NCI-H345 (cell line): ENCODE data around the gene APLP1.

Source experiments
- DNase-seq: peaks from one replicate; lab custom pipeline; 2025; lab: John Stamatoyannopoulos, UW

Gene APLP1

GRCh38 chr19:35852029-35852780 is 16.2 kb upstream of the APLP1 start, which contains the start of gene NPHS1:
TSS of gene NPHS1 (minus strand) at chr19:35852504. CDS start at chr19:35851837, 667 bp downstream.
- no peak for DNase-seq

DNA sequence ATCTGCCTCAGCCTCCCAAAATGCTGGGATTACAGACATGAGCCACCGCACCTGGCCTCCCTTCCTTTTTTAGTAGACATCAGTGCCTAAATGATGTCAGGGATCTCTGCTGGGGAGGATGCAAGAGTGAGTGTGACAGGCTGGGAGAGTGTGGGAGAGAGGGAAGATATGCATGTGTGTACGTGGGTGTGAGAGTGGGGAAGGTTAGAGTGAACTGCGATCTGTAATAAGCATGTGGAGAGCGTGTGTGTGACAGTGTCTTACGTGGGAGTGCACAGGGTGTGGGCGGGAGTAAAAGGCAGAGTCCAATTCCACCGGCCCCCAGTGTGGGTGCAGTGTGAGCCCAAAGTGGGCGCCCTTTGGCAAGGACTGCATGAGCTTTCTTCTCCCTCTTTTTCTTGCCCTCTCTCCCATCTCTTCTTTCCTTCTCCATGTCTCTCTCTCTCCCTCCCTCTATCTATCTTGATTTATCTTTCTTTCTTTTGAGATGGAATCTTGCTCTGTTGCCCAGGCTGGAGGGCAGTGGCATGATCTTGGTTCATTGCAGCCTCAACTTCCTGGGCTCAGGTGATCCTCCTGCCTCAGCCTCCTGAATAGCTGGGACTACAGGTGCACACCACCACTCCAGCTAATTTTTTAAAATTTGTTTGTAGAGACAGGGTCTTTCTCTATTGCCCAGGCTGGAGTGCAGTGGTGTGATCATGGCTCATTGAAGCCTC is 15.2 kb upstream of the APLP1 start:
- no peak for DNase-seq

DNA sequence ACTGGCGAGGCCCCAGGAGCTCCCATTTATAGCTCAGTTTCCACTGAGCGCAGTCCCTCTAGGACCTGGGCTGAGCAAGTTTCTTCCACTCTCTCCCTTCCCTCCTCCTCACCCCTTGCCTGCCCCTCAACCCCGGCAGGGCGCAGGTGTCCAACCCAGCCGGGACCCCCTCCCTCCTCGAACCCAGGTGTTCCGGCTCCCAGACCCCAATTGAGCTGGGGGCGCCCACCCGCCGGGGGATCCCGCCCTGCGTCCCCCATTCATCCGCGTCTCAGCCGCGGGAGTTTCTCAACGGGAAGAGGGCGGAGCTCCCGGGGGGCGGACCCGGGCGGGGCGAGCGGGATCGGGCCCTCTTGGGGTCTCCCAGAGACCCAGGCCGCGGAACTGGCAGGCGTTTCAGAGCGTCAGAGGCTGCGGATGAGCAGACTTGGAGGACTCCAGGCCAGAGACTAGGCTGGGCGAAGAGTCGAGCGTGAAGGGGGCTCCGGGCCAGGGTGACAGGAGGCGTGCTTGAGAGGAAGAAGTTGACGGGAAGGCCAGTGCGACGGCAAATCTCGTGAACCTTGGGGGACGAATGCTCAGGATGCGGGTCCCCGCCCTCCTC is 11.7 kb upstream of the APLP1 start, which contains the start of gene KIRREL2:
Gene KIRREL2 (plus strand): TSS at position 366 of the 604 bp plus-strand sequence. CDS start 209 bp downstream, at position 575.
- DNase-seq: peak; percentile 67

GRCh38 chr19:35858311-35858710 is 10.1 kb upstream of the APLP1 start:
- no peak for DNase-seq

DNA sequence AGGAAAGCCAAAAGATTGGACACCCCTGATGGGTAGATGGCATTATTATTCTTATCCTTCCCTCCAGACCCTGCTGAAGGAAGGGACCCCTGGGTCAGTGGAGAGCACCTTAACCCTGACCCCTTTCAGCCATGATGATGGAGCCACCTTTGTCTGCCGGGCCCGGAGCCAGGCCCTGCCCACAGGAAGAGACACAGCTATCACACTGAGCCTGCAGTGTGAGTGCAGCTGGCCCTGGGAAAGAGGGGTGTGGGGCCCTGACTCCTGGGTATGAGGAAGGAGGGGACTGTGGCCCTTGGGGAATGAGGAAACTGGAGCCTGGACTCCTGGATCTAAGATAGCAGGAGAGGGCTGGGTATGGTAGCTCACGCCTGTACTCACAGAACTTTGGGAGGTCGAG is 9.0 kb upstream of the APLP1 start:
- DNase-seq: no peak

DNA sequence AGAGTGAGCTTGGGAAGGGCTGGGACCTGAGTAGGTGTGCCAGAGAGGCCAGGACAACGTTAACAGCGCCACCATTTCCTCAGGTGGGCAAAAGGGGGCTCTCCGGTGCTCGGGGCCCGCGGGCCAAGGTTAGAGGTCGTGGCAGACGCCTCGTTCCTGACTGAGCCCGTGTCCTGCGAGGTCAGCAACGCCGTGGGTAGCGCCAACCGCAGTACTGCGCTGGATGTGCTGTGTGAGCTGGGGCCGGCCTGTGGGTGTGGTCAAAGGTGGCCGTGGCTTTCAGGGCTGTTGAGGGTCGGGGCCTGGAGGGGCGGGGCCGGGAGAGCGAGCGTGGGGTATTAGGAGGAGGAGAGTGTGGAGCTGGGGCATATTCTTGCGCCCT is 7.9 kb upstream of the APLP1 start:
- DNase-seq: no peak

- no peak for DNase-seq
These were observed 7.3 kb upstream of the APLP1 start for GRCh38 chr19:35860818-35861639.

DNA sequence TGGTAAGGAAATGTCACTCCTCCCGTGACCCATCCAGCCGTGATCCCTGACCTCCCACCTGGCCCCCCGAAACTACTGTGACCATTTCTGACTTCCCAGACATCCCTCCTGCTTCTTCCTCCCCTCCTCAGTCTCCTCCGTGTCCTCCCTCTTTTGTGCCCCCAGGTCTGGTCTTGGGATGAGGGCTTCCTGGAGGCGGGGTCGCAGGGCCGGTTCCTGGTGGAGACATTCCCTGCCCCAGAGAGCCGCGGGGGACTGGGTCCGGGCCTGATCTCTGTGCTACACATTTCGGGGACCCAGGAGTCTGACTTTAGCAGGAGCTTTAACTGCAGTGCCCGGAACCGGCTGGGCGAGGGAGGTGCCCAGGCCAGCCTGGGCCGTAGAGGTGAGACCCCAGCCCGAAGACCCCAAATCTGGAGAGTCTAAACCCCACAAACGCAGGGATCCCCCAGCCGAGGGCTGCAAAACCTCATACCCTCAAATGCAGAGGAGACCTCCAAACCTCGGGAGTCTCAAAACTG is 6.7 kb upstream of the APLP1 start:
- no peak for DNase-seq

- DNase-seq: no peak
These were observed 5.8 kb upstream of the APLP1 start for GRCh38 chr19:35862528-35862927.

DNA sequence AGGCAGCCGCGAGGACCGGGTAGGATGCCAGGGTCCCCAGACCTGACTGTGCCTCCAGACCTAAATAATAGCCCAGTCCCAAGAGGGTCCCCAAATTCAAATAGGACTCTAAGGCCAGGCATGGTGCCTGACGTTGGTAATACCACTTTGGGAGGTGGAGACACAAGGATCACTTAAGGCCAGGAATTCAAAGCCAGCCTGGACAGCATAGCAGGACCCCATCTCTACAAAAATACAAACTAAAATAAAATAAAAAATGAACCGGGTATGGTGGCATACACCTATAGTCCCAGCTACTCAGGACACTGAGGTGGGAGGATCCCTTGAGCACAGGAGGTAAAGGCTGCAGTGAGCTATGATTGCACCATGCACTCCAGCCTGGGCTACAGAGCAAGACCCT is 5.4 kb upstream of the APLP1 start:
- DNase-seq: no peak

DNA sequence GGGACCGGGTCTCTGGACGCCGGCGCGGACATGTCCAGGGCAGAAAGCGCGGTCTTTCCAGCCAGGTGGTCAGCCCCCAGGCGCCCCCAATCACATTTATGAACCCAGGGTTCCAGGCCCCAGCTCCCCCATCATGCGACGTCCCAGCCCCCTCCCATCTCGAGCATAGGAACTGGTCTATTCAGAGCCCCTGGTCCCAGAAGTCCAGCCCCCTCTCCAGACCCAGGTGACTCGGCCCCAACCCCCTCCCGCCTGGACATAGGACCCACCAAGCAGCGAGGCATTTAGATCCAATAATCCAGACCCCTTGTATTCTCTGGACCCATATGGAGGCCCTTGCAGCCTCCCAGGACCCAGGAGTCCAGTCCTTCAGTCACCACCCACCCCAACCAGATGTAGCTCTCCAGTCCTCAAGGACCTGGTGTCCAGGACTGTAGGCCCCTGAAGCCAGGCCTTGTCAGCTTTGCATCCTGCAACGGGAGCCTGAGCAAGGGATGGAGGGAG is 501 bp downstream of the APLP1 start:
- peak; percentile 66 for DNase-seq

DNA sequence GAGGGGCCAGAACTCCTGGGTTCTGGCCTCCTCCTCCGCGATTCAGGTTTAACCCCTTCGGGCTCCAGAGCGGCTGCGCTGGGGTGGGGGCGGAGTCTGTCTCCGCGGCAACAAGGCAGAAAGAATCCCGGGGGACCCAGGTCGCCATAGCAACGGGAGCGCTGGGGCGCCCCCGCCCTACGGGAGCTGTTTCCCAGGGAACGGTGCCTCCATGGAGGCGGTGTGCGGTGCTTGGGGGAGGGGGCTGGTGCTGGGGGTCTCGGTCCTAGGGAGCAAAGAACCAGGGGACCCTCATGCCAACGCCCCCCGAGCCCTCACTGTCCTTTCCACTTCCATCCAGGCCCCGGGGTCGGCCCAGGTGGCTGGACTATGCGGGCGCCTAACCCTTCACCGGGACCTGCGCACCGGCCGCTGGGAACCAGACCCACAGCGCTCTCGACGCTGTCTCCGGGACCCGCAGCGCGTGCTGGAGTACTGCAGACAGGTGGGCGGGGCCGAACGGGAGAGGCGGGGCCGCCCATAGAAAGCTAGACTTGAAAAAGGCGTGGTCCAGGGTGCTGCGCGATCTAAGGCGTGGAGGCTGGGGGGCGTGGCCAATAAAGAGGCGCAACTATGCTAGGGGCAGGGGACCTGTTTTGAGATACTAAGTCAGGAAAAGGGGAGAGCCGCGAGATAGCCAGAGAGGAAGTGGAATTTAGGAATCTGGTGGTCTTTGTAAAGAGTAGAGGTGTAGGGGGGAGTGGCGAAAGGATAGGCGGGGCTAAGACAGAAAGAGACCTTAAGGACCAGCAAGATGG is 1.2 kb downstream of the APLP1 start:
- DNase-seq: peak; percentile 99

DNA sequence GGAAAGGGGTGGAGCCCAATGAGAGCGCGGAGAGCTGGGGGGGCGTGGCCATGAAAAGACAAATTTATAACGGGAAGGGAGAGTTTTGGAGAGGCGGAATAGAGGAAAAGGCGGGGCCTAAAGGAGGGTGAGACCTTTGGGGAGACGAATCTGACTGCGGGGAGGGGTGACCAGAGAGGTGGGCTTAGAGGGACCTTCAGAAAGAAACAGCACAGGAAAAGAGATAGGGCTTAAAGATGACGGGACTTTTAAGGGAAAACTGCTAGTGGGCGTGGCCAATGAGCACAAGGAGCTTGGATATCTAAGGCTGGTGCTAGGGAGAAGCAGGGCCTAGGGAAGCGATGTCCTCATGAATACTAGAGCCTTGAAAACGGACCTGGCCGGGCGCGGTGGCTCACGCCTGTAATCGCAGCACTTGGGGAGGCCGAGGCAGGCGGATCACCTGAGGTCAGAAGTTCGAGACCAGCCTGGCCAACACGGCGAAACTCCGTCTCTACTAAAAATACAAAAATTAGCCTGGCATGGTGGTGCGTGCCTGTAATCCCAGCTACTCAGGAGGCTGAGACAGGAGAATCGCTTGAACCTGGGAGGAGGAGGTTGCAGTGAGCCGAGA is 1.9 kb downstream of the APLP1 start:
- peak; percentile 96 for DNase-seq

GRCh38 chr19:35870798-35871197 is 2.4 kb downstream of the APLP1 start:
- no peak for DNase-seq

- DNase-seq: no peak
These were observed 3.2 kb downstream of the APLP1 start for GRCh38 chr19:35871611-35872010.

DNA sequence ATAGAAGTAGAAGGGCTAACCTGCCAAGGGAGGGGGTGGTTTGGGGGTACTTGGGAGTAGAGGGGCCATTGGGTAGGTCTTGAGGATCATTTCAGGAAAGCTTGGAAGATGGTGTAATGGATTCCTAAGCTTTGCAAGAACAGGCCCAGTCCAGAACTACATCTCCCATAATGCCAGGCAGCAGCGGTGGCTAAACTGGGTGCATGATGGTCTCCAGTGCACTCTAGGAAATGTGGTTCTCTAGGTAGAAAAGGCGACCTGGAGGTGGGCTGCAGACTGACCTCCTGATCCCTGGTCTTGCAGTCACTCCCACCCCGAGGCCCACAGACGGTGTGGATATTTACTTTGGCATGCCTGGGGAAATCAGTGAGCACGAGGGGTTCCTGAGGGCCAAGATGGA is 3.8 kb downstream of the APLP1 start:
- DNase-seq: no peak

DNA sequence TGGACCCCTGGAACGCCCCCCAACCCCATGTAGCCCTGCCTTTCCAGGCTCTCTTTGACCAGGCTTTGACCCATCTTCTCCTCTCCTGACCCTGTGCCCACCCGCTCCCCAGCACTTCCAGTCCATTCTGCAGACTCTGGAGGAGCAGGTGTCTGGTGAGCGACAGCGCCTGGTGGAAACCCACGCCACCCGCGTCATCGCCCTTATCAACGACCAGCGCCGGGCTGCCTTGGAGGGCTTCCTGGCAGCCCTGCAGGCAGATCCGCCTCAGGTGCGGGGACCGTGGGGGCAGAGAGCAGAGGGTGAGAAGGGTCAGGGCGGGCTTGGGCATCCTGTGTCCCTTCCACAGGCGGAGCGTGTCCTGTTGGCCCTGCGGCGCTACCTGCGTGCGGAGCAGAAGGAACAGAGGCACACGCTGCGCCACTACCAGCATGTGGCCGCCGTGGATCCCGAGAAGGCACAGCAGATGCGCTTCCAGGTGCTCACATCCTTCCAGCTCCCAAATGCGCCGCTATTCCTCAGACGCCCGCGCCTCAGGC is 6.1 kb downstream of the APLP1 start:
- DNase-seq: no peak

- DNase-seq: no peak
These were observed 10.7 kb downstream of the APLP1 start for GRCh38 chr19:35879068-35879467.

GRCh38 chr19:35879770-35880317 is 11.5 kb downstream of the APLP1 start:
- peak; percentile 55 for DNase-seq
